Fibroblast of villous mesenchyme (primary cell): ENCODE data around the gene OTX2. TPM values are rescaled to one million over a fixed set of nuclear protein-coding genes. Genes with fewer than 3 reads are reported as not detected.

Source experiments
- DNase-seq: peaks from one replicate; pipeline ENCODE4 v3.0.0-alpha.2; 2010; ENCODE audit warnings: low read depth
- H3K4me3 ChIP-seq: 2 replicates; pipeline ENCODE4 v1.5.1; 2011; ENCODE audit warnings: low read depth, mild to moderate bottlenecking, low read length
- CTCF ChIP-seq: IDR thresholded peaks from 2 replicates; pipeline ENCODE4 v1.5.1; 2012; ENCODE audit warnings: low read depth, mild to moderate bottlenecking, low read length; ENCODE audit not compliant: insufficient read depth
- total RNA-seq: library from RNA; depleted of rRNA; stranded (reverse); fragments of >200 nt; gene quantifications from 2 replicates; pipeline ENCODE4 v1.2.3, GENCODE V29; 2012

Gene OTX2
- total RNA-seq, 1 donor = not detected

DNA sequence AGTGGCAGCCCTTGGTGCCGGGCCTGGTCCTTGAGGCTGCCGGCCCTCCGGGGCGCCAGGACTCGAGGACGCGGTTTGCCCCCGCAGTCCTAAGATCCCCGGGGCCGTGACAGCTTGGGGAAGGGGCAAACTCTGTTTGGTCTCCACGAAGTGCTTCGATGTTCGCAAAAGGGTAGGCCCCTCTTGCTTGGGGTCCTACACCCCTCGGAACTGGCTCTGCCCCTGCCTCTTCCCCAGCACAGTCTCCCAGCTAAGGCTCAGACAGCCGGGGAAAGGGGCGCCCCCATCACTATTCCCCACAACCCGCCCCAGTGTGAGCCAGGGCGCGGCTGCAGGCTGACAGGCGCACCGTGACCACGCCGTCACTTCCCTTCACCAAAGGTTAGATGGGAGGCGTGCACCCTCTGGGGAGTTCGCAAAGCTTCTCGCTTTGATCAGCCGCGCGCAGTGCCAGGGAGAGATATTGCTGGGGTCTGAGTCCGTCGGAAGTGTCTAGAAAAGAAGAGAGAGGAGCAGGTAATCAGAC lies 7.2 kb upstream of the OTX2 start:
- H3K4me3 ChIP-seq = no peak overlapping the region
- no peak for TF ChIP-seq CTCF
- no peak for DNase-seq

GRCh38 chr14:56816574-56817391 lies 6.5 kb upstream of the OTX2 start:
- no peak for DNase-seq
- no peak overlapping the region for H3K4me3 ChIP-seq
- TF ChIP-seq CTCF = no peak

- H3K4me3 ChIP-seq = no peak overlapping the region
- no peak for DNase-seq
- no peak for TF ChIP-seq CTCF
Observed at GRCh38 chr14:56815745-56816144, 5.5 kb upstream of the OTX2 start.

DNA sequence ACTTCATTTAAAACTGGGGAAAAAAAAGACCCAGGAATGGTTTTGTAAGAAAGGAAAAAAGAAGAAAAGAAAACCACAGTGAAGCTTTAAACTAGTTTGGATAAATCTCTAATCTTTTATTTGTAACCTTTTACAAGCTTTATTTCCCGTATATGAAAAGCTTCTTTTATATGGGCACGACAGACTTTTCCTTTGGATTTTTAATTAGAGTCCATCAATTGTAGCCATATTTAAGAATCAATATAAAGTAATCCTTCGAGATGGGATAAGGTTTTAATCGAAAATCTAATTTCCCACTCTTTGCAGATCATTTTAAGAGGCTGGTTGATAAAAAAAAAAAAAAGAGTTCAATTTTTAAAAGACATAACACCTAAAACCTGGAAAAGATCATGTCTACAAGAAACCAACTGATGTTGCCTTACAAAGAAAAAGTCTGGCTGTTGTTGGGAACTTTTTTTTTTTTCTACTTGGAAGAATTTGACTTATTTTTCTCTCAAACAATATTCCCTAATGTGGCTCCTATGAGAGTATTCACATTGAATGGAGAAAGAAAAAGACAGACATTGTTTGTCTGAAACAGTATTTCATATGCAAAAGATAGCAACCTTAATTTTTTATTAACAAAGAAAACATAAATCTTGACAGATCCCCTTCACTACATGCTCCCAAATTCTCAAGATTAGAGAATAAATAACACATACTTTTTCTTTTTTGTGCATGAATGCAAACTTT lies 4.9 kb upstream of the OTX2 start:
- DNase-seq = no peak
- no peak overlapping the region for H3K4me3 ChIP-seq
- no peak for TF ChIP-seq CTCF

GRCh38 chr14:56814519-56814959 lies 4.3 kb upstream of the OTX2 start:
- H3K4me3 ChIP-seq = no peak overlapping the region
- TF ChIP-seq CTCF = no peak
- no peak for DNase-seq

DNA sequence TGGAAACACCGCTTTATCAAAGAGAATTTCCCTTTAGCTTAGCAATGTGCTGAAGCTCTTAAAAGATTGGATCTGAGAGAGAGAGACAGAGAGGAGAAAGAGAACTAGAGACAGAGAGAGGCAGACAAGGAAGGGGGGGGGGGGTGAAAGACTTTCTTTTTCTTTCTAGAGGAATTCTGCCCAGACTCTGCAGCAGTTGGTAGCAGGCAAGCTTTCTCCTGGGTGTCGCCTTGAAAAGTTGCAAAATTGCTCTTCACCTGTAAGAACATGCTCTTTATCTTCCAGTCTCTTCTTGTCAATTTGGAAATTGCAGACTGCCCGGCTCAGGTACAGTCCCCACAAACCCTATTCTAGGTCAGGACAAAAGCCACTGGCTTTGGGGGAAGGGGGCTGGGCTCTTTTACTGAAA lies 2.9 kb upstream of the OTX2 start:
- H3K4me3 ChIP-seq = no peak overlapping the region
- TF ChIP-seq CTCF = no peak
- no peak for DNase-seq
